H9 (cell line): ENCODE measurements around the gene OBI1. TPM values are rescaled to one million over a fixed set of nuclear protein-coding genes. Genes with fewer than 3 reads are reported as not detected.

Experiments
- DNase-seq: peaks from one replicate; pipeline ENCODE4 v3.0.0-alpha.2; 2017
- H2AFZ ChIP-seq: one replicate; pipeline ENCODE4 v1.6.1; 2013; ENCODE audit warnings: mild to moderate bottlenecking, low read length, control low read depth, moderate library complexity
- H2AK5ac ChIP-seq: 2 replicates; pipeline ENCODE4 v1.6.1; 2013; ENCODE audit warnings: low read length, control low read depth, mixed read lengths; ENCODE audit not compliant: insufficient read length
- H2BK120ac ChIP-seq: one replicate; pipeline ENCODE4 v1.6.1; 2013; ENCODE audit warnings: low read depth, mild to moderate bottlenecking, low read length, control low read depth, inconsistent platforms; ENCODE audit not compliant: poor library complexity, severe bottlenecking
- H2BK12ac ChIP-seq: 2 replicates; pipeline ENCODE4 v1.6.1; 2013; ENCODE audit warnings: low read length, control low read depth, mixed read lengths, low read depth; ENCODE audit not compliant: insufficient read length
- H2BK15ac ChIP-seq: 2 replicates; pipeline ENCODE4 v1.6.1; 2013; ENCODE audit warnings: low read depth, low read length, control low read depth
- H2BK20ac ChIP-seq: one replicate; pipeline ENCODE4 v1.6.1; 2013; ENCODE audit warnings: low read depth, mild to moderate bottlenecking, low read length, control low read depth, inconsistent platforms; ENCODE audit not compliant: poor library complexity, severe bottlenecking
- H2BK5ac ChIP-seq: 2 replicates; pipeline ENCODE4 v1.6.1; 2013; ENCODE audit warnings: low read length, control low read depth, mixed read lengths; ENCODE audit not compliant: insufficient read length
- H3K14ac ChIP-seq: 2 replicates; pipeline ENCODE4 v1.6.1; 2013; ENCODE audit warnings: low read length, control low read depth; ENCODE audit not compliant: insufficient read depth
- H3K18ac ChIP-seq: 2 replicates; pipeline ENCODE4 v1.6.1; 2013; ENCODE audit warnings: low read depth, mild to moderate bottlenecking, mixed read lengths, low read length, control low read depth; ENCODE audit not compliant: insufficient read length
- H3K23ac ChIP-seq: 2 replicates; pipeline ENCODE4 v1.6.1; 2013; ENCODE audit warnings: low read length, control low read depth, mixed read lengths, low read depth; ENCODE audit not compliant: insufficient read length
- H3K23me2 ChIP-seq: 2 replicates; pipeline ENCODE4 v1.6.1; 2013; ENCODE audit warnings: low read depth, mild to moderate bottlenecking, mixed read lengths, low read length, control low read depth; ENCODE audit not compliant: insufficient read length, poor library complexity, severe bottlenecking
- H3K27ac ChIP-seq: 2 replicates; pipeline ENCODE4 v1.5.1; 2013; ENCODE audit warnings: low read length, control low read depth, mixed read lengths, low read depth; ENCODE audit not compliant: insufficient read length
- H3K27me3 ChIP-seq: 2 replicates; pipeline ENCODE4 v1.6.1; 2013; ENCODE audit warnings: low read length, control low read depth, inconsistent platforms; ENCODE audit not compliant: insufficient read depth
- H3K4ac ChIP-seq: 2 replicates; pipeline ENCODE4 v1.6.1; 2013; ENCODE audit warnings: low read depth, mild to moderate bottlenecking, control low read depth, inconsistent platforms, low read length, moderate library complexity
- H3K4me1 ChIP-seq: 2 replicates; pipeline ENCODE4 v1.6.1; 2013; ENCODE audit warnings: low read length, control low read depth, inconsistent platforms; ENCODE audit not compliant: insufficient read depth
- H3K4me2 ChIP-seq: 2 replicates; pipeline ENCODE4 v1.6.1; 2013; ENCODE audit warnings: low read length, control low read depth, mixed read lengths; ENCODE audit not compliant: insufficient read length, insufficient read depth
- H3K56ac ChIP-seq: 2 replicates; pipeline ENCODE4 v1.6.1; 2013; ENCODE audit warnings: low read depth, mild to moderate bottlenecking, mixed read lengths, low read length, control low read depth; ENCODE audit not compliant: insufficient read length
- H3K79me1 ChIP-seq: 2 replicates; pipeline ENCODE4 v1.6.1; 2013; ENCODE audit warnings: low read depth, mild to moderate bottlenecking, moderate library complexity, low read length, control low read depth, inconsistent platforms; ENCODE audit not compliant: insufficient read depth, poor library complexity, severe bottlenecking
- H3K79me2 ChIP-seq: 2 replicates; pipeline ENCODE4 v1.6.1; 2013; ENCODE audit warnings: low read length, control low read depth, inconsistent platforms; ENCODE audit not compliant: insufficient read depth
- H3K9ac ChIP-seq: 2 replicates; pipeline ENCODE4 v1.6.1; 2013; ENCODE audit warnings: low read length, control low read depth, mixed read lengths; ENCODE audit not compliant: insufficient read length; ENCODE audit errors: extremely low read depth
- H3K9me3 ChIP-seq: one replicate; pipeline ENCODE4 v1.6.1; 2013; ENCODE audit warnings: low read depth, low read length, inconsistent platforms; ENCODE audit not compliant: control insufficient read depth
- H3T11ph ChIP-seq: one replicate; pipeline ENCODE4 v1.6.1; 2013; ENCODE audit warnings: mild to moderate bottlenecking, low read length, control low read depth, inconsistent platforms
- H4K20me1 ChIP-seq: one replicate; pipeline ENCODE4 v1.6.1; 2013; ENCODE audit not compliant: control insufficient read depth, insufficient read length, insufficient read depth
- H4K5ac ChIP-seq: 2 replicates; pipeline ENCODE4 v1.6.1; 2013; ENCODE audit warnings: low read depth, mild to moderate bottlenecking, mixed read lengths, low read length, control low read depth; ENCODE audit not compliant: insufficient read length
- H4K8ac ChIP-seq: replicated peaks from 2 replicates; pipeline ENCODE4 v1.6.1; 2013; ENCODE audit warnings: low read length, control low read depth, mixed read lengths, low read depth; ENCODE audit not compliant: insufficient read length
- H4K91ac ChIP-seq: 2 replicates; pipeline ENCODE4 v1.6.1; 2013; ENCODE audit warnings: low read depth, mild to moderate bottlenecking, moderate library complexity, mixed read lengths, low read length, control low read depth; ENCODE audit not compliant: insufficient read length
- H3K27ac Mint-ChIP-seq, 3 experiments: 2 replicates in 2 of 3; 3 replicates in 1 of 3; pipeline ENCODE4 v1.8.0; 2020 to 2021; ENCODE audit warnings: mixed read lengths in 3 of 3, mild to moderate bottlenecking in 1 of 3, moderate library complexity in 1 of 3
- H3K27me3 Mint-ChIP-seq: 2 replicates; pipeline ENCODE4 v1.8.0; 2021; ENCODE audit warnings: low read depth, mild to moderate bottlenecking, moderate library complexity, mixed read lengths
- H3K36me3 Mint-ChIP-seq, 3 experiments: 2 replicates in 2 of 3; 3 replicates in 1 of 3; pipeline ENCODE4 v1.8.0; 2020 to 2021; ENCODE audit warnings: low read depth in 3 of 3, mixed read lengths in 3 of 3; ENCODE audit not compliant: insufficient read depth in 1 of 3
- H3K4me1 Mint-ChIP-seq, 2 experiments: 2 replicates each; pipeline ENCODE4 v1.8.0; 2020; ENCODE audit warnings: mixed read lengths in 2 of 2
- H3K4me3 Mint-ChIP-seq, 2 experiments: 2 replicates in 1 of 2; 3 replicates in 1 of 2; pipeline ENCODE4 v1.8.0; 2020 to 2021; ENCODE audit warnings: mild to moderate bottlenecking in 2 of 2, mixed read lengths in 2 of 2, moderate library complexity in 1 of 2
- H3K9me3 Mint-ChIP-seq, 2 experiments: 2 replicates in 1 of 2; 3 replicates in 1 of 2; pipeline ENCODE4 v1.8.0; 2020; ENCODE audit warnings: mild to moderate bottlenecking in 2 of 2, mixed read lengths in 2 of 2, moderate library complexity in 1 of 2
- CTCF ChIP-seq: fragments of 200-600 bp; sonication (generic); conservative IDR thresholded peaks from 3 replicates; pipeline ENCODE4 v1.8.0; 2021; ENCODE audit warnings: antibody characterized with exemption, mild to moderate bottlenecking
- WGBS: extraction: QIAGEN DNeasy Blood & Tissue Kit; methylation state at CpG from one replicate; pipeline ENCODE4 v1.1.7; 2013; ENCODE audit warnings: missing lambda C conversion rate, low lambda C conversion rate, mixed read lengths; ENCODE audit not compliant: insufficient read length; ENCODE audit errors: extremely low coverage; 5-methylcytosine and 5-hydroxymethylcytosine counted together
- total RNA-seq: library from RNA; stranded (reverse); gene quantifications from 2 replicates; pipeline ENCODE4 v1.2.1, GENCODE V29; 2021

OBI1 gene
- total RNA-seq, 1 experiment from 2014 or later = 24.4 TPM

- Histone ChIP-seq H3K27me3 (no peaks in the 10 kb centered on the region), H3K4me2 (no peak overlapping the region), H2AFZ (no peak overlapping the region), H3K18ac (no peak overlapping the region), H3K56ac (no peak overlapping the region), H2BK5ac (no peak overlapping the region), H2BK15ac (no peak overlapping the region), H3K9me3 (no peaks in the 10 kb centered on the region), H3K79me2 (no peaks in the 10 kb centered on the region), H2BK20ac (no peak overlapping the region), H3K23ac (no peak overlapping the region), H4K8ac (no peak overlapping the region), H4K91ac (no peak overlapping the region), H2BK120ac (no peak overlapping the region), H3K4ac (no peak overlapping the region), H3T11ph (no peak overlapping the region), H3K79me1 (no peaks in the 10 kb centered on the region), H3K27ac (no peak overlapping the region), H2AK5ac (no peak overlapping the region), H3K14ac (no peak overlapping the region), H3K23me2 (no peaks in the 10 kb centered on the region), H2BK12ac (no peak overlapping the region), H4K20me1 (no peaks in the 10 kb centered on the region), H3K4me1 (no peaks in the 10 kb centered on the region), H4K5ac (no peak overlapping the region), H3K9ac (no peak overlapping the region)
- no CpG with 5 or more reads among the region's 3 CpGs for WGBS
- Mint-ChIP-seq H3K27ac (no peak overlapping the region), H3K36me3 (peaks cover 0 to 3% (median 1%) of the 10 kb centered on the region in 3 experiments; a peak in 2 of 7 replicates), H3K4me3 (no peak overlapping the region), H3K27me3 (peaks cover 9% of the 10 kb centered on the region), H3K9me3 (peaks cover 0 to 2% of the 10 kb centered on the region in 2 experiments; a peak in 1 of 5 replicates), H3K4me1 (no peaks in the 10 kb centered on the region)
- DNase-seq = no peak
- TF ChIP-seq CTCF = no peak
These were observed 41.4 kb upstream of the OBI1 start for GRCh38 chr13:78700121-78700910.
